GM23338 (cell line): Measurements from ENCODE around the gene STX1B. TPM values are rescaled to one million over a fixed set of nuclear protein-coding genes. Genes with fewer than 3 reads are reported as not detected.

Experiments used
- ATAC-seq: fragments of 200-7000 bp; cut with Tn5 transposase; 3 replicates; pipeline ENCODE4 v1.9.1; 2020
- DNase-seq: peaks from one replicate; pipeline ENCODE4 v3.0.0-alpha.2; 2015; ENCODE audit warnings: low spot score
- H2AFZ ChIP-seq: fragments of 200-600 bp; sonication (generic); 2 replicates; pipeline ENCODE4 v1.8.0; 2016; ENCODE audit warnings: antibody characterized with exemption, mild to moderate bottlenecking, moderate library complexity
- H3F3A ChIP-seq: fragments of 200-600 bp; sonication (generic); replicated peaks from 2 replicates; pipeline ENCODE4 v1.8.0; 2017; ENCODE audit warnings: antibody characterized with exemption, mixed run types, low read depth
- H3K27ac ChIP-seq: fragments of 200-600 bp; sonication (generic); 2 replicates; pipeline ENCODE4 v1.6.1; 2016; ENCODE audit warnings: low read depth
- H3K27me3 ChIP-seq: fragments of 200-600 bp; sonication (generic); 2 replicates; pipeline ENCODE4 v1.8.0; 2016; ENCODE audit warnings: mild to moderate bottlenecking, mixed run types, moderate library complexity; ENCODE audit not compliant: insufficient read depth
- H3K36me3 ChIP-seq: fragments of 200-600 bp; sonication (generic); 2 replicates; pipeline ENCODE4 v1.8.0; 2016; ENCODE audit warnings: mild to moderate bottlenecking; ENCODE audit not compliant: insufficient read depth
- H3K4me1 ChIP-seq: fragments of 200-600 bp; sonication (generic); 2 replicates; pipeline ENCODE4 v1.8.0; 2016; ENCODE audit warnings: mild to moderate bottlenecking, moderate library complexity; ENCODE audit not compliant: insufficient read depth
- H3K4me2 ChIP-seq: fragments of 200-600 bp; sonication (generic); 2 replicates; pipeline ENCODE4 v1.7.1; 2017; ENCODE audit warnings: mixed run types
- H3K4me3 ChIP-seq: fragments of 200-600 bp; sonication (generic); 2 replicates; pipeline ENCODE4 v1.6.1; 2016; ENCODE audit warnings: mixed run types
- H3K79me2 ChIP-seq: fragments of 200-600 bp; sonication (generic); replicated peaks from 2 replicates; pipeline ENCODE4 v1.8.0; 2017; ENCODE audit warnings: mild to moderate bottlenecking; ENCODE audit not compliant: insufficient read depth
- H3K9me2 ChIP-seq: fragments of 200-600 bp; sonication (generic); 2 replicates; pipeline ENCODE4 v1.8.0; 2017; ENCODE audit not compliant: insufficient read depth
- H4K20me1 ChIP-seq: fragments of 200-600 bp; sonication (generic); replicated peaks from 2 replicates; pipeline ENCODE4 v1.8.0; 2017; ENCODE audit warnings: mild to moderate bottlenecking; ENCODE audit not compliant: insufficient read depth
- H3K27ac Mint-ChIP-seq: 2 replicates; pipeline ENCODE4 v1.8.0; 2020; ENCODE audit warnings: inconsistent platforms, mild to moderate bottlenecking, moderate library complexity, mixed read lengths
- H3K27me3 Mint-ChIP-seq: 3 replicates; pipeline ENCODE4 v1.8.0; 2022; ENCODE audit warnings: low read depth, mild to moderate bottlenecking, moderate library complexity, mixed read lengths, inconsistent platforms; ENCODE audit not compliant: insufficient read depth, poor library complexity
- H3K36me3 Mint-ChIP-seq: 3 replicates; pipeline ENCODE4 v1.8.0; 2021; ENCODE audit warnings: low read depth, mild to moderate bottlenecking, inconsistent platforms, moderate library complexity, mixed read lengths
- H3K4me1 Mint-ChIP-seq: 3 replicates; pipeline ENCODE4 v1.8.0; 2020; ENCODE audit warnings: mild to moderate bottlenecking, inconsistent platforms, mixed read lengths
- H3K4me3 Mint-ChIP-seq: 3 replicates; pipeline ENCODE4 v1.8.0; 2021; ENCODE audit warnings: moderate library complexity, mild to moderate bottlenecking, inconsistent platforms, mixed read lengths
- H3K9me3 Mint-ChIP-seq: 3 replicates; pipeline ENCODE4 v1.8.0; 2020; ENCODE audit warnings: moderate library complexity, mild to moderate bottlenecking, inconsistent platforms, mixed read lengths
- CREB1 ChIP-seq: fragments of 250-450 bp; sonication (Bioruptor Pico); IDR thresholded peaks from 2 replicates; pipeline ENCODE4 v1.5.0; 2020; ENCODE audit warnings: low read depth, mild to moderate bottlenecking, moderate library complexity
- EZH2 ChIP-seq: fragments of 200-600 bp; sonication (generic); IDR thresholded peaks from one replicate; pipeline ENCODE4 v1.8.0; 2017; ENCODE audit warnings: antibody characterized with exemption, mild to moderate bottlenecking, low read depth; ENCODE audit not compliant: unreplicated experiment
- EZH2phosphoT487 ChIP-seq: fragments of 200-600 bp; sonication (generic); IDR thresholded peaks from one replicate; pipeline ENCODE4 v1.8.1; 2018; ENCODE audit warnings: antibody characterized with exemption; ENCODE audit not compliant: unreplicated experiment
- ZNF114 ChIP-seq: fragments of 250-450 bp; sonication (Bioruptor Pico); IDR thresholded peaks from 2 replicates; pipeline ENCODE4 v1.5.0; 2020; ENCODE audit warnings: mild to moderate bottlenecking, moderate library complexity
- ZNF331 ChIP-seq: fragments of 250-450 bp; sonication (Bioruptor Pico); IDR thresholded peaks from 2 replicates; pipeline ENCODE4 v1.5.0; 2020; ENCODE audit warnings: low read depth, mild to moderate bottlenecking, moderate library complexity
- polyA plus RNA-seq: library from polyadenylated mRNA; unstranded; fragments of >200 nt; fragmentation: Nextera tagmentation; extraction: Ambion mirVana; gene quantifications from 2 replicates; pipeline ENCODE4 v1.2.1, GENCODE V29; 2016
- total RNA-seq: library from RNA; depleted of rRNA; stranded (reverse); fragments of >200 nt; shearing (Covaris generic); gene quantifications from 2 replicates; pipeline ENCODE4 v1.2.3, GENCODE V29; 2014
- TF ChIP-seq, protein P1 (sequence below): fragments of 250-450 bp; sonication (Bioruptor Pico); IDR thresholded peaks from 2 replicates; pipeline ENCODE4 v1.5.0; 2020; ENCODE audit warnings: mild to moderate bottlenecking, moderate library complexity

Gene STX1B
- total and polyA plus RNA-seq, 2 experiments from 2014 or later = 1.7 to 9.5 TPM

GRCh38 chr16:31055613-31056012 lies 45.2 kb upstream of the STX1B start:
- H3K36me3 ChIP-seq = no peaks in the 10 kb centered on the region
- H3K27ac Mint-ChIP-seq = no peak overlapping the region
- no peak overlapping the region for H3K4me3 ChIP-seq
- no peaks in the 10 kb centered on the region for H3K9me3 Mint-ChIP-seq
- H3K4me2 ChIP-seq = no peak overlapping the region
- ATAC-seq (peak; percentile 95), DNase-seq (peak; percentile 65)
- H3K9me2 ChIP-seq = no peaks in the 10 kb centered on the region
- H3K4me1 ChIP-seq = no peaks in the 10 kb centered on the region
- peak overlapping the region; percentile 10; the same call in 1 of the 2 replicates for H3K27ac ChIP-seq
- TF ChIP-seq ZNF114 (CRISPR knock-in tag) = no peak
- TF ChIP-seq, protein P1, sequence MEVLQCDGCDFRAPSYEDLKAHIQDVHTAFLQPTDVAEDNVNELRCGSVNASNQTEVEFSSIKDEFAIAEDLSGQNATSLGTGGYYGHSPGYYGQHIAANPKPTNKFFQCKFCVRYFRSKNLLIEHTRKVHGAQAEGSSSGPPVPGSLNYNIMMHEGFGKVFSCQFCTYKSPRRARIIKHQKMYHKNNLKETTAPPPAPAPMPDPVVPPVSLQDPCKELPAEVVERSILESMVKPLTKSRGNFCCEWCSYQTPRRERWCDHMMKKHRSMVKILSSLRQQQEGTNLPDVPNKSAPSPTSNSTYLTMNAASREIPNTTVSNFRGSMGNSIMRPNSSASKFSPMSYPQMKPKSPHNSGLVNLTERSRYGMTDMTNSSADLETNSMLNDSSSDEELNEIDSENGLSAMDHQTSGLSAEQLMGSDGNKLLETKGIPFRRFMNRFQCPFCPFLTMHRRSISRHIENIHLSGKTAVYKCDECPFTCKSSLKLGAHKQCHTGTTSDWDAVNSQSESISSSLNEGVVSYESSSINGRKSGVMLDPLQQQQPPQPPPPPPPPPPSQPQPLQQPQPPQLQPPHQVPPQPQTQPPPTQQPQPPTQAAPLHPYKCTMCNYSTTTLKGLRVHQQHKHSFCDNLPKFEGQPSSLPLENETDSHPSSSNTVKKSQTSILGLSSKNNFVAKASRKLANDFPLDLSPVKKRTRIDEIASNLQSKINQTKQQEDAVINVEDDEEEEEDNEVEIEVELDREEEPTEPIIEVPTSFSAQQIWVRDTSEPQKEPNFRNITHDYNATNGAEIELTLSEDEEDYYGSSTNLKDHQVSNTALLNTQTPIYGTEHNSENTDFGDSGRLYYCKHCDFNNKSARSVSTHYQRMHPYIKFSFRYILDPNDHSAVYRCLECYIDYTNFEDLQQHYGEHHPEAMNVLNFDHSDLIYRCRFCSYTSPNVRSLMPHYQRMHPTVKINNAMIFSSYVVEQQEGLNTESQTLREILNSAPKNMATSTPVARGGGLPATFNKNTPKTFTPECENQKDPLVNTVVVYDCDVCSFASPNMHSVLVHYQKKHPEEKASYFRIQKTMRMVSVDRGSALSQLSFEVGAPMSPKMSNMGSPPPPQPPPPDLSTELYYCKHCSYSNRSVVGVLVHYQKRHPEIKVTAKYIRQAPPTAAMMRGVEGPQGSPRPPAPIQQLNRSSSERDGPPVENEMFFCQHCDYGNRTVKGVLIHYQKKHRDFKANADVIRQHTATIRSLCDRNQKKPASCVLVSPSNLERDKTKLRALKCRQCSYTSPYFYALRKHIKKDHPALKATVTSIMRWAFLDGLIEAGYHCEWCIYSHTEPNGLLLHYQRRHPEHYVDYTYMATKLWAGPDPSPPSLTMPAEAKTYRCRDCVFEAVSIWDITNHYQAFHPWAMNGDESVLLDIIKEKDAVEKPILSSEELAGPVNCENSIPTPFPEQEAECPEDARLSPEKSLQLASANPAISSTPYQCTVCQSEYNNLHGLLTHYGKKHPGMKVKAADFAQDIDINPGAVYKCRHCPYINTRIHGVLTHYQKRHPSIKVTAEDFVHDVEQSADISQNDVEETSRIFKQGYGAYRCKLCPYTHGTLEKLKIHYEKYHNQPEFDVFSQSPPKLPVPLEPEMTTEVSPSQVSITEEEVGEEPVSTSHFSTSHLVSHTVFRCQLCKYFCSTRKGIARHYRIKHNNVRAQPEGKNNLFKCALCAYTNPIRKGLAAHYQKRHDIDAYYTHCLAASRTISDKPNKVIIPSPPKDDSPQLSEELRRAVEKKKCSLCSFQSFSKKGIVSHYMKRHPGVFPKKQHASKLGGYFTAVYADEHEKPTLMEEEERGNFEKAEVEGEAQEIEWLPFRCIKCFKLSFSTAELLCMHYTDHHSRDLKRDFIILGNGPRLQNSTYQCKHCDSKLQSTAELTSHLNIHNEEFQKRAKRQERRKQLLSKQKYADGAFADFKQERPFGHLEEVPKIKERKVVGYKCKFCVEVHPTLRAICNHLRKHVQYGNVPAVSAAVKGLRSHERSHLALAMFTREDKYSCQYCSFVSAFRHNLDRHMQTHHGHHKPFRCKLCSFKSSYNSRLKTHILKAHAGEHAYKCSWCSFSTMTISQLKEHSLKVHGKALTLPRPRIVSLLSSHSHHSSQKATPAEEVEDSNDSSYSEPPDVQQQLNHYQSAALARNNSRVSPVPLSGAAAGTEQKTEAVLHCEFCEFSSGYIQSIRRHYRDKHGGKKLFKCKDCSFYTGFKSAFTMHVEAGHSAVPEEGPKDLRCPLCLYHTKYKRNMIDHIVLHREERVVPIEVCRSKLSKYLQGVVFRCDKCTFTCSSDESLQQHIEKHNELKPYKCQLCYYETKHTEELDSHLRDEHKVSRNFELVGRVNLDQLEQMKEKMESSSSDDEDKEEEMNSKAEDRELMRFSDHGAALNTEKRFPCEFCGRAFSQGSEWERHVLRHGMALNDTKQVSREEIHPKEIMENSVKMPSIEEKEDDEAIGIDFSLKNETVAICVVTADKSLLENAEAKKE (CRISPR knock-in tag) = peak; percentile 27; the same call in 1 of the 2 replicates
- H4K20me1 ChIP-seq = no peaks in the 10 kb centered on the region
- no peak overlapping the region for H2AFZ ChIP-seq
- H3K4me1 Mint-ChIP-seq = peaks cover 6% of the 10 kb centered on the region
- no peaks in the 10 kb centered on the region for H3K79me2 ChIP-seq
- peaks cover 11% of the 10 kb centered on the region for H3K27me3 Mint-ChIP-seq
- H3K27me3 ChIP-seq = no peaks in the 10 kb centered on the region
- H3K4me3 Mint-ChIP-seq = no peak overlapping the region
- peaks cover 8% of the 10 kb centered on the region for H3K36me3 Mint-ChIP-seq
- no peaks in the 10 kb centered on the region for H3F3A ChIP-seq

DNA sequence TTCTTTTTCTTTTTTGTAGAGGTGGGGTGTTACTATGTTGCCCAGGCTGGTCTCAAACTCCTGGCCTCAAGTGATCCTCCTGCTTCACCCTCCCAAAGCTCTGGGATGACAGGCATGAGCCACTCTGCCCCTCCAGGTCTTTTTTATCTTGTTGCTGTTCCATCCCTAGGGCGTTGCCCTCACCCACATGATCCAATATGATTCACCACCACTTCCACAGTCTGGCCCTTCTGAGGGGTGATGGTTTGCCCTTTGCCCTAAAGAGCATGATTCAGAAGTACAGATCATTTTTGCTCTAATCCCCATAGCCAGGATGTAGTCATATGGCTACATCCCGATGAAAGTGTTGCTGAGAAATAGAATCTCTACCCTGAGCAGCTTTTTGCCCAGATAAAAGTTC lies 41.7 kb upstream of the STX1B start:
- H3K27ac ChIP-seq = no peak overlapping the region
- H3K27me3 ChIP-seq = no peaks in the 10 kb centered on the region
- H3K4me1 ChIP-seq = peaks cover 3% of the 10 kb centered on the region; the same call in 1 of the 2 replicates
- H4K20me1 ChIP-seq = no peaks in the 10 kb centered on the region
- Mint-ChIP-seq H3K27ac (no peak overlapping the region), H3K4me3 (no peak overlapping the region), H3K36me3 (no peaks in the 10 kb centered on the region), H3K27me3 (peaks cover 18% of the 10 kb centered on the region), H3K9me3 (no peaks in the 10 kb centered on the region), H3K4me1 (peaks cover 18% of the 10 kb centered on the region)
- H3K4me3 ChIP-seq = no peak overlapping the region
- no peak for DNase-seq
- no peak overlapping the region for H2AFZ ChIP-seq
- no peaks in the 10 kb centered on the region for H3K9me2 ChIP-seq
- no peaks in the 10 kb centered on the region for H3K36me3 ChIP-seq
- no peak overlapping the region for H3K4me2 ChIP-seq
- no peak for ATAC-seq
- no peaks in the 10 kb centered on the region for H3K79me2 ChIP-seq
- no peaks in the 10 kb centered on the region for H3F3A ChIP-seq
- TF ChIP-seq CREB1 (CRISPR knock-in tag) (no peak), EZH2 (no peak), EZH2phosphoT487 (no peak), ZNF331 (no peak)
- TF ChIP-seq, protein P1 (CRISPR knock-in tag) = no peak
